Cardiac muscle cell (in vitro differentiated cells and primary cell): Measurements from ENCODE around the gene FCGR2B. TPM values are rescaled to one million over a fixed set of nuclear protein-coding genes. Genes with fewer than 3 reads are reported as not detected.

ENCODE experiments used
- DNase-seq, 2 donors: peaks; one replicate each; pipeline versions ENCODE4 v3.0.0 to v3.0.0-alpha.2; 2010 to 2017; ENCODE audit warnings: low read depth in 1 of 2, low spot score in 1 of 2
- H3K27ac ChIP-seq: fragments of 200-600 bp; sonication (generic); 2 replicates; pipeline ENCODE4 v1.5.1; 2016
- H3K27me3 ChIP-seq: fragments of 200-600 bp; sonication (generic); 2 replicates; pipeline ENCODE4 v1.6.0; 2016; ENCODE audit warnings: control low read depth
- H3K36me3 ChIP-seq: fragments of 200-600 bp; sonication (generic); 2 replicates; pipeline ENCODE4 v1.5.1; 2016; ENCODE audit warnings: control low read depth
- H3K4me1 ChIP-seq: fragments of 200-600 bp; sonication (generic); 2 replicates; pipeline ENCODE4 v1.8.1; 2017; ENCODE audit warnings: low read depth, mild to moderate bottlenecking, mixed run types
- H3K4me3 ChIP-seq: fragments of 200-600 bp; sonication (generic); 2 replicates; pipeline ENCODE4 v1.5.1; 2016; ENCODE audit warnings: mild to moderate bottlenecking
- H3K9me3 ChIP-seq: fragments of 200-600 bp; sonication (generic); 2 replicates; pipeline ENCODE4 v1.5.1; 2017; ENCODE audit warnings: low read depth, mild to moderate bottlenecking, control low read depth
- CTCF ChIP-seq: IDR thresholded peaks from 2 replicates; pipeline ENCODE4 v1.5.1; 2012; ENCODE audit warnings: low read depth, mild to moderate bottlenecking, low read length
- polyA plus RNA-seq: library from polyadenylated mRNA; unstranded; fragments of >200 nt; fragmentation: Nextera tagmentation; extraction: Ambion mirVana; gene quantifications from 2 replicates; pipeline ENCODE4 v1.2.1, GENCODE V29; 2016
- total RNA-seq: library from RNA; depleted of rRNA; stranded (reverse); fragments of >200 nt; gene quantifications from 2 replicates; pipeline ENCODE4 v1.2.3, GENCODE V29; 2016

FCGR2B gene
- total and polyA plus RNA-seq, 2 experiments from 2014 or later: not detected

DNA sequence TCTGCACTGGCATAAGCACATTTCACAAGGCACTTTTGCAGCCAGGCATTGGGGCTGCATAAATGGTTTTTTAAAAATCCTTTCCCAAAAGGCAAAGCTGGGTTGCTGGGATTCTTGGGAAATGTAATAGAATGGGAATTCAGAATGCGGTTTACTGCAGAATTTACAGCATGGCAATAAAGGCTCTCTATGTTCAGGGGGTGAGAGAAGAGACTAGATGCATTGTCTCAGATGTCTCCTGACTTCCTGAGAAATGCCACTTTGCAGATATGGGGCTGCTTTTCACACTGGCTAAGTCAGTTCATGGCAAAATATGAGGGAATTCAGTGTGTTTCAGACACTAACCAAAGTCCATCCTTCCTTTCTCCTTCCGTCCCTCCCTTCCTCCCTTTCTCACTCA is 13.5 kb downstream of the FCGR2B start:
- Histone ChIP-seq H3K36me3 (no peaks in the 10 kb centered on the region), H3K27me3 (peaks cover 8% of the 10 kb centered on the region), H3K27ac (no peak overlapping the region), H3K4me1 (no peaks in the 10 kb centered on the region), H3K4me3 (no peak overlapping the region), H3K9me3 (no peaks in the 10 kb centered on the region)
- TF ChIP-seq CTCF: no peak
- DNase-seq: no peak

- DNase-seq: no peak
- Histone ChIP-seq H3K27ac (no peak overlapping the region), H3K9me3 (no peaks in the 10 kb centered on the region), H3K36me3 (no peaks in the 10 kb centered on the region), H3K4me3 (no peak overlapping the region), H3K27me3 (peaks cover 14% of the 10 kb centered on the region), H3K4me1 (no peaks in the 10 kb centered on the region)
- no peak for TF ChIP-seq CTCF
Observed at GRCh38 chr1:161676958-161677689, 14.2 kb downstream of the FCGR2B start.

- Histone ChIP-seq H3K27ac (no peak overlapping the region), H3K9me3 (no peaks in the 10 kb centered on the region), H3K27me3 (peaks cover 28% of the 10 kb centered on the region), H3K36me3 (no peaks in the 10 kb centered on the region), H3K4me1 (no peaks in the 10 kb centered on the region), H3K4me3 (no peak overlapping the region)
- DNase-seq: no peak
- no peak for TF ChIP-seq CTCF
Observed at GRCh38 chr1:161678500-161678899, 15.6 kb downstream of the FCGR2B start.

DNA sequence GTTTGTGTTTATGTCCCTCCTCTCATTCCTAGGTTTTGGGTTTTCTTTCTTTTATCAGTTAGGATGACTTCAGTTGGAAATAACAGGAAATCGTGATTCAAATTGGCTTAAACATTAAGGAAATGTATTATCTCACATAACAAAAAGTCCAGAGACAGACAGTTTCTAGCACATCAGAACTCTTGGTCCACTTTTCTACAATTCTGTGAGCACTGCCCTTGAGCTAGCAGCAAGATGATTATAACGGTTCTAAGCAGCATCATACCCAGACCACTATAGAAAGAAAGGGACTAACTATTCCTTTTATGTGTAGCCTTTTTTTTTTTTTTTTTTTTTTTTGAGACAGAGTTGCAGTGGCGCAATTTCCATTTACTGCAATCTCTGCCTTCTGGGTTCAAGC is 18.9 kb downstream of the FCGR2B start:
- TF ChIP-seq CTCF: no peak
- Histone ChIP-seq H3K27ac (no peak overlapping the region), H3K27me3 (peaks cover 41% of the 10 kb centered on the region), H3K4me3 (no peak overlapping the region), H3K36me3 (no peaks in the 10 kb centered on the region), H3K4me1 (no peaks in the 10 kb centered on the region), H3K9me3 (no peaks in the 10 kb centered on the region)
- no peak for DNase-seq

DNA sequence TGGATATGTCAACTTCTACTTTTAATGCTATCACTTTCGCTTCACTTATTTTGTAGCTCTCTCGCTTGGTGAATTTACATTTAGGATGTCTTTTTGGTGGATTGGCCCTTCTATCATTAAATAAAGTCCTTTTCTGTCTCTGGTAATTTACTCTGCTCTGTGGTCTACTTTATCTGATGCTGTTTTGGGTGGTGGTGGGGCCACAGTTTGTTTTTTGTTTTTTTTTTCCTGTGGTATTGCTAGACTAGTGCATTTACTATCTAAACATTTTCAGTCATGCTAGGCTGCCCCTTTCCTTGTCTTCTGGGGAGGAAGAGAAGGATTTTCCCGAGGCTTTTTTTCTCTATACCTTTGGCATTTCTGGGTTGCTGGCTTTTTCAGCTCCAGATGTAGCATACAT is 26.0 kb downstream of the FCGR2B start:
- Histone ChIP-seq H3K36me3 (no peaks in the 10 kb centered on the region), H3K4me3 (no peak overlapping the region), H3K27me3 (peaks cover 12% of the 10 kb centered on the region), H3K27ac (no peak overlapping the region), H3K9me3 (no peaks in the 10 kb centered on the region), H3K4me1 (no peaks in the 10 kb centered on the region)
- TF ChIP-seq CTCF: no peak
- no peak for DNase-seq
